Neural progenitor cell (in vitro differentiated cells): ENCODE measurements around the gene RREB1.

ENCODE experiments used
- EZH2 ChIP-seq: fragments of 200-600 bp; sonication (generic); IDR thresholded peaks from 2 replicates; pipeline ENCODE4 v1.6.1; 2017; ENCODE audit warnings: antibody characterized with exemption, mild to moderate bottlenecking, moderate library complexity
- EZH2phosphoT487 ChIP-seq: fragments of 200-600 bp; sonication (generic); IDR thresholded peaks from 2 replicates; pipeline ENCODE4 v1.6.1; 2017; ENCODE audit warnings: antibody characterized with exemption
- TF ChIP-seq, protein P1 (sequence below): fragments of 200-600 bp; sonication (generic); IDR thresholded peaks from 2 replicates; pipeline ENCODE4 v1.5.1; 2017; ENCODE audit warnings: antibody characterized with exemption, mild to moderate bottlenecking

DNA sequence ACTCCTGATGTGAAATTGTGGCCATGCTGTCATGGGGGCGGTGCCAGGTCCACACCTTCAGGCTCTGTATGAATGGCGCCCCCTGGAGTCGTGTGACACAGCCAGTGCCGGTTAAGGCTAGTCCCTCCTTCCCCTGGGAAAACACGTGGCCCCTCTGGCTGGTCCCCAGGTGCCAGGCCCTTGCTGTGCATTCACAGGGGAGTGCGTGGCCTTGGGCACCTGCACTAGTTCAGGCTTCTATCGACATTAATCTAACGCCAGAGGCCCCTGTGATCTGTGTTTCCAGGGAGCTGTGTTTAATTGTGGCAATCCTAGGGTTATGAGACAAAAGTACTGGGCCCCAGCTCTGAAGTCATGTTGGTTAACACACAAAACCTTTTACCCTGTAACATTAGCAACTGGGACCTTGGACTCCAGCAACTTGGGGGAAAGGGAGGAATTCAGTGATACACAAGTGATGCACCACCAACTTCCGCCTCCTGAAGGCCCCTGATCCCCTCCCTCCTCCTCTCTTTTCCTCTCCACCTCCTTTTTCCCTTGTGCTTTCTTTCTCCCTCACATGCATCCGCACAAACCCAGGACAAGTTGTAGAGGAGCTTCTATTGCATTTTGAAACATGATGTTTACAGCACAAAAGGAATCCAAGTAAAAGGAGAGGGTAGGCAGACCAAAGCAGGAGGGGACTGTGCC lies 131.3 kb downstream of the RREB1 start:
- TF ChIP-seq, protein P1, sequence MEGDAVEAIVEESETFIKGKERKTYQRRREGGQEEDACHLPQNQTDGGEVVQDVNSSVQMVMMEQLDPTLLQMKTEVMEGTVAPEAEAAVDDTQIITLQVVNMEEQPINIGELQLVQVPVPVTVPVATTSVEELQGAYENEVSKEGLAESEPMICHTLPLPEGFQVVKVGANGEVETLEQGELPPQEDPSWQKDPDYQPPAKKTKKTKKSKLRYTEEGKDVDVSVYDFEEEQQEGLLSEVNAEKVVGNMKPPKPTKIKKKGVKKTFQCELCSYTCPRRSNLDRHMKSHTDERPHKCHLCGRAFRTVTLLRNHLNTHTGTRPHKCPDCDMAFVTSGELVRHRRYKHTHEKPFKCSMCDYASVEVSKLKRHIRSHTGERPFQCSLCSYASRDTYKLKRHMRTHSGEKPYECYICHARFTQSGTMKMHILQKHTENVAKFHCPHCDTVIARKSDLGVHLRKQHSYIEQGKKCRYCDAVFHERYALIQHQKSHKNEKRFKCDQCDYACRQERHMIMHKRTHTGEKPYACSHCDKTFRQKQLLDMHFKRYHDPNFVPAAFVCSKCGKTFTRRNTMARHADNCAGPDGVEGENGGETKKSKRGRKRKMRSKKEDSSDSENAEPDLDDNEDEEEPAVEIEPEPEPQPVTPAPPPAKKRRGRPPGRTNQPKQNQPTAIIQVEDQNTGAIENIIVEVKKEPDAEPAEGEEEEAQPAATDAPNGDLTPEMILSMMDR, result peak; percentile 79
- TF ChIP-seq EZH2 (no peak), EZH2phosphoT487 (no peak)
